HG02759 (cell line): ENCODE measurements around the gene CMYA5.
"Not testable (repeated sequence)": the region's sequence is repeated elsewhere in the genome, so short reads cannot be mapped to it uniquely, and the experiment has no call there.

ENCODE experiments used
- ATAC-seq: cut with Tn5 transposase; IDR thresholded peaks from one replicate; pipeline ENCODE4 v1.9.1; 2021; ENCODE audit warnings: mild to moderate bottlenecking, moderate library complexity; ENCODE audit not compliant: unreplicated experiment

The CMYA5 gene

DNA sequence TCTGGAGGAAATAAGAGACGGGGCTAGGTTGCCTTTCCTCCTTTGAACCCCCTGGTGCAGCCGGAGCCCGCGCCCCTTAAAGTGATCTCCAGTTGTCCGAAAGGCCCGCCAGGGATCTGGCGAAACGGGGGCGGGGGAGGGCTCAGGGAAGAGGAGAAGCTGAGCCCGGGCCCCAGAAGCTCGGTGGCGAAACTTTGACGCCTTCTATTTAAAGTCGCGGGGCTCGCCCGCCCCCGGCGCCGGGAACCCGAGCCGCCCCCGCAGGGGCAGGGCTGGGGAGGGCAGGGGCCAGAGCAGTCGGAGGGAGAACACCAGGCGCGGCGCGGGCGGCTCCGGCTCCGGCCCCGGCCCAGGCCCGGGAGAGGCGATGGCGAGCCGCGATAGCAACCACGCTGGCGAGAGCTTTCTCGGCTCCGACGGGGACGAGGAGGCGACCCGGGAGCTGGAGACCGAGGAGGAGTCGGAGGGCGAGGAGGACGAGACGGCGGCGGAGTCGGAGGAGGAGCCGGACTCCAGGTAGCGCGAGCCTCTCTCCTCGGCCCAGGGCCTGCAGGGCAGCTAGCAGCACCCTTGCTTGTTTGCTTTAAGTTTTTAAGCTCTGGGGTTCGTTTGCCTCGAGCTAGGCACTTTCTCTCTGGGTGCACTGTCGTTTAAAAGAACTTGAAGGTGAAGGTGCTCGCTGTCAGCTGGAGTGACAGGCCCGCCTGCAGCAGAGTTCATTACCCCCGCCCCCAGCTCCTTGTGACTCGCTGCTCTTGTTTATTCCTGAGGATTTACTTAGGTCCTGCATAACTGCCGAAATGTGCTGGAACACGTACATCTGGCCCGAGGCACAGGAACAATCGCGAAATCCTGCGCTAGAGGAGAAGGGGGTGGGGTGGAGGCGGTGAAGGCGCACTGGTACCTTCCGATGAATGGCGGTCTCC is at the start of gene CMYA5:
Gene CMYA5, plus strand, starts transcription at position 296 of the 926 bp plus-strand sequence. Its CDS starts 72 bp downstream, at position 368.
- no peak for ATAC-seq

- ATAC-seq: no peak
Observed at GRCh38 chr5:79640571-79641055, 49.0 kb upstream of the CMYA5 start.

- no peak for ATAC-seq
Observed at GRCh38 chr5:79641414-79641813, 48.2 kb upstream of the CMYA5 start.

DNA sequence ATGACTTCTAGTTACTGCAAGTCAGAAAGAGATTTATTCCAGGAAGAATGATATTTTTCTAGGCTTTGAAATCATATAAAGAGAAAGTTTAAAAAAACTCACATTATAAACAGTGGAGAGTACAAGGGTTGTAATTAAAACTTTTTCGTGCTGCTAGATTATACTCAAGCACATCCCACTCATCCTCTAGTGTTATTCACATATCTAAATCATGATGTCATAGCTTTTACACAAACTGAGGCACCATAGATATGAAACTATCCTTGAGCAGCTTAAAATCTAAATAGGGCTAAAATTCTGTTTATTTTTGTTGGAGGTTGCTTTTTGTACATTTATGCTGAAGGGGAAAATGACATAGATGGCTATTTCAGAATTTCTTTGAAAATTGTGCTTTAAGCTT is 47.4 kb upstream of the CMYA5 start:
- ATAC-seq: no peak

- no peak for ATAC-seq
Observed at GRCh38 chr5:79653843-79654242, 35.8 kb upstream of the CMYA5 start.

DNA sequence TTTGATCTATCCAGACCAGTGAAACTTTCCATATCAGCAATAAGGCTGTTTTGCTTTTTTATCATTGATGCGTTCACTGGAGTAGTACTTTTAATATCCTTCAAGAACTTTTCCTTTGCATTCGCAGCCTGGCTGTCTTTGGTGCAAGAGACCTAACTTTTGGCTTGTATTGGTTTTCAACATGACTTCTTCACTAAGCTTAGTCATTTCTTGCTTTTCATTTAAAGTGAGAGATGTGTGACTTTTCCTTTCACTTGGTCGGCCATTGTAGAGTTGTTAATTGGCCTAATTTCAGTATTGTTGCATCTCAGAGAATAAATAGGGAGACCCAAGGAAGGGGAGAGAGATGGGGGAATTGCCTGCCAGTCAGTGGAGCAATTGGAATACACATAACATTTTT is 26.4 kb upstream of the CMYA5 start:
- ATAC-seq: no peak

DNA sequence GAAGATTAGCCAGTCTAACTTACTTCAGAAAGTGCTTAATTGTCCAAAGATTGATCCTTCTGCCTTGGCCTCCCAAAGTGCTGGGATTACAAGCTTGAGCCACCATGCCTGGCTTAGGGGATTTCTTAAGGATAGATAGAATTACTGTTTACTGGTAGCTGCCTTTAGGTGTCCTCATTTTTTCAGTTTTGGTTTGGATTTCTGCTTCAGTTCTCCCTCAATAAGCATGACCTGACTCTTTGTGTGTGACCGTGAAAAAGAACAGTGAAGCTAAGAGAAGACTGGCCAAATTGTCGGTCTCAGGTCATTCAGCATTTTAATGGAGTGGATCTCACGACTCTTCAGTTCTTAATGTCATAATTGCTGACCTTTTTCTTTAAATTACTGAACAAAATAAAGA is 22.9 kb upstream of the CMYA5 start:
- ATAC-seq: no peak

DNA sequence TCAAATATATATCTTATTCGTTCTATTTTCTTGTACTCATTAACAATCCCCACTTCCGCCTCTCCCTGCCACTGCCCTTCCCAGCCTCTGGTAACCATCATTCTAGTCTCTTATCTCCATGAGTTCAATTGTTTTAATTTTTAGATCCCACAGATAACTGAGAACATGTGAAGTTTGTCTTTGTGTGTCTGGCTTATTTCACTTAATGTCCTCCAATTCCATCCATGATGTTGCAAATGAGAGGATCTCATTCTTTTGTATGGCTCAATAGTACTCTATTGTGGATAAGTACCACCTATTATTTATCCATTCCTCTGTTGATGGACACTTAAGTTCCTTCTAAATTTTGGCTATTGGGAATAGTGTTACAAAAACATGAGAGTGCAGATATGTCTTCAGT is 17.2 kb upstream of the CMYA5 start:
- no peak for ATAC-seq

- ATAC-seq: not testable (repeated sequence)
Observed at GRCh38 chr5:79676354-79676753, 13.3 kb upstream of the CMYA5 start.

DNA sequence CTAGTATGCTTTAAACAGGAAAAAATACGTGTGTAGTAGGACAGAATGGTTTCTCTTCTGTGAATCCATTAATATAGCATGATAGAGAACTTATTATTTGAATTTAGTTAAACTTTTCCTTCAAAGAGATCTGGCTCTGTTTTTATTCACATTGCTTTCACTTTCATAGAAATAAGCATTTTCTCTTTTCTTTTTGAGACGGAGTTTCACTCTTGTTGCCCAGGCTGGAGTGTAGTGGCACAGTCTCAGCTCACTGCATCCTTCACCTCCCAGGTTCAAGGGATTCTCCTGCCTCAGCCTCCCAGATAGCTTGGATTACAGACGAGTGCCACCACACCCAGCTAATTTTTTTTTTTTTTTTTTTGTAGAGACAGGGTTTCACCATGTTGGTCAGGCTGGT is 7.5 kb upstream of the CMYA5 start:
- not testable (repeated sequence) for ATAC-seq

DNA sequence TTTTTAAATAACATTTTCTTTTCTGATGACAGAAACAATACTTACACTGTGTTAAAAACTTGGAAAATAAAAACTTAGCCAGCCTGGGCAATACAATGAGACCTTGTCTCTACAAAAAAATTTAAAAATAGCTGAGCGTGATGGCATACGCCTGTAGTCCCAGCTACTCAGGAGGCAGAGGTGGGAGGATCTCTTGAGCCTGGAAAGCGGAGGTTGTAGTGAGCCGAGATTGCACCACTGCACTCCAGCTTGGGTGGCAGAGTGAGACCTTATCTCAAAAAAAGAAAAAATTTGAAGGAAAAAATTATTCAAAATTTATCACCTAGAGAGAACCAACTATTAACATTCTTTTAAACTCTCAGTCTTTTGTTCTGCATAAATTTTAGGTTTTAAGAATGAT is 4.9 kb upstream of the CMYA5 start:
- ATAC-seq: no peak

- no peak for ATAC-seq
Observed at GRCh38 chr5:79685627-79686026, 4.0 kb upstream of the CMYA5 start.

- no peak for ATAC-seq
Observed at GRCh38 chr5:79686799-79687198, 2.8 kb upstream of the CMYA5 start.

GRCh38 chr5:79687889-79688288 is 1.7 kb upstream of the CMYA5 start:
- ATAC-seq: no peak

DNA sequence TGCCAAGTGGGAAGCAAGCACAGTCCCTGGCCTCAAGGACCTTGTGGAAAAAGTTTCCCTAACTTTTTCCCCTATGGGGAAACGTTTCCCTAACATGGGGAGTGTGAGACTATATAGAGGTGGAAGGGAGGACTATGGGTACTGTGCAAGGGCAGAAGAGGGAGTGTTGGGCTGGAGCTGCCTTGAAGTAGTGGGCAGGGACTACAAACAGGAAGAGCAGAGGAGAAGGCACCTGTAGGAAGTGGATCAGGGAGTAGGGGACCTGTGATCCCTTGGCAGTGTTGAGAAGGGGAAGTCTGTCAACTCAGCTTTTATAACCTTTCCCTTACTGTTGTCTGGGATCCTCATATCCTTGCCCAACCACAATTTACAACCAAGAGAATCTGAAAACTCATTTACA is 1.4 kb downstream of the CMYA5 start:
- ATAC-seq: no peak

DNA sequence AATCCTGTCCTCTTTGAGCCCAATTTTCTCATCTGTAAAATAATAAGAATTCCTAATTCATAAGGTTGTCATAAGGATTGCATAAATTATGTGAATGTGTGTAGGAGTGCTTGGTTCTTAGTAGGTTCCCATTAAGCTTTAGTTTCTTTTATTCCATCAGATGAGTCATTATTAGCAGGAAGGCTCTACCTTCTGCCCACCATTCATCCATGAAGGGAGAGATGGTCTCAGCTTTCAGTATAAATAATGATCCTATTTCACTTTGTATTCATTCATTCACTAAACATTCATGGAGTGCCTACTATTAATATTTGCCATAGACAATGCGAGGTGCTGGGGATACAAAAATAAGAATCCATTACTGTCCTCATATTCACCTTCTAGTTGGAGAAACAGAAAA is 3.0 kb downstream of the CMYA5 start:
- ATAC-seq: no peak

GRCh38 chr5:79694183-79694582 is 4.5 kb downstream of the CMYA5 start:
- ATAC-seq: no peak

DNA sequence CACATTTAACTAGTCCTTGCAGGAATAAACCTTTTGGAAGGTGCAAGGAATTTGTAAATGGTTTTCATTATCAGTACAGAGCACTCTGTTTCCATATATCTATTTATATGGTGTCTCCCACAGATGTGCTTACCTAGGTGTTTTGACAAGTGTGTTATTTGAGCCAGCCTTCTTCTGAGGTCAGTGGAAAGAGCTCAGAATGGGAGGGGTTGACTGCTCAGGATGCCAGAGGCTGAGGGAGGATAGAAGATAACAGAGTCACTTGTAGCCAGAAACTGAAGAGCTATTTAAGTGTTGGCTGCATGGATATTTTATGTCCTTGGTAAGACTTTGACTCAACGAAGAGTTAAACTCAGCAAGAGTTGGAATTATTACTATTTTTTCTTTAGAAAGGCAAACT is 5.0 kb downstream of the CMYA5 start:
- no peak for ATAC-seq

DNA sequence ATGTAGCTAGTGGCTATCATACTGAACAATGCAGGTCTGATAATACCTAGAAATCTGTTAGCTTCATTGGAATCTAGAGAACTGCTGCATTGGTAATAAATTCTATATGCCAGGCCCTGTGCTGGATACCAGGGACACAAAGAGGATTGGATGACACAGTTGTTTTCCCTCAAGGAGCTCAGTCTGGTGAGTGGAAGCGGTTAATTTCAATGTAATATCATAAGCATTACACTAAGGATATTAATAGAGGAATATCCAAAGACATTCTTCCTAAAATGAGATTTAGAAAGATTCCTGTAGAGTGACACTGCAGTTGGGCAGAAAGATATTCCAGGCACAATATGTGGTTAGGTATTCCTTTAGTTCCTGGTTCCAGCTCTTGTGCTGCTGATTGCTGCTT is 5.9 kb downstream of the CMYA5 start:
- ATAC-seq: no peak

- ATAC-seq: no peak
Observed at GRCh38 chr5:79697222-79698170, 7.9 kb downstream of the CMYA5 start.

- no peak for ATAC-seq
Observed at GRCh38 chr5:79699763-79700400, 10.2 kb downstream of the CMYA5 start.
